GM12878 (cell line): Measurements from ENCODE around the gene DNAJB6.
"Not testable (repeated sequence)": the region's sequence is repeated elsewhere in the genome, so short reads cannot be mapped to it uniquely, and the experiment has no call there.

Experiments used
- CREM ChIP-seq: IDR thresholded peaks from 2 replicates; pipeline ENCODE4 v1.6.1; 2014; ENCODE audit warnings: antibody characterized with exemption, low read depth
- CTCF ChIP-seq, 3 experiments: IDR thresholded peaks in 2 of 3; conservative IDR thresholded peaks in 1 of 3; 2 replicates each; pipeline ENCODE4 v1.5.1; 2011; ENCODE audit warnings: low read depth in 3 of 3, low read length in 3 of 3, mild to moderate bottlenecking in 3 of 3, control low read depth in 2 of 3, moderate library complexity in 2 of 3, inconsistent platforms in 1 of 3, mixed read lengths in 1 of 3; ENCODE audit not compliant: control insufficient read depth in 2 of 3, insufficient read depth in 1 of 3; ENCODE audit errors: extremely low read depth in 1 of 3
- EZH2 ChIP-seq: IDR thresholded peaks from 2 replicates; pipeline ENCODE4 v1.6.1; 2012; ENCODE audit warnings: low read depth, mild to moderate bottlenecking, control low read depth, inconsistent platforms, low read length, borderline replicate concordance; ENCODE audit not compliant: control insufficient read depth
- IKZF2 ChIP-seq, 2 experiments: fragments of 450-650 bp; IDR thresholded peaks; 2 replicates each; pipeline ENCODE4 v1.6.1; 2017; ENCODE audit warnings: mild to moderate bottlenecking in 2 of 2, moderate library complexity in 2 of 2
- POLR2AphosphoS5 ChIP-seq: IDR thresholded peaks from 2 replicates; pipeline ENCODE4 v1.6.1; 2011; ENCODE audit warnings: mild to moderate bottlenecking, low read length, inconsistent platforms
- TAF1 ChIP-seq: IDR thresholded peaks from 2 replicates; pipeline ENCODE4 v1.6.1; 2011; ENCODE audit warnings: mild to moderate bottlenecking, low read depth, low read length, borderline replicate concordance
- USF1 ChIP-seq: IDR thresholded peaks from 2 replicates; pipeline ENCODE4 v1.6.1; 2011; ENCODE audit warnings: borderline replicate concordance, low read depth, mild to moderate bottlenecking, moderate library complexity, mixed read lengths, low read length; ENCODE audit not compliant: insufficient read depth; ENCODE audit errors: extremely low read length
- TF ChIP-seq, protein P1 (sequence below): fragments of 450-650 bp; IDR thresholded peaks from 2 replicates; pipeline ENCODE4 v1.6.1; 2016; ENCODE audit warnings: mild to moderate bottlenecking
- TF ChIP-seq, protein P2 (sequence below): fragments of 450-650 bp; IDR thresholded peaks from 2 replicates; pipeline ENCODE4 v1.6.1; 2018; ENCODE audit warnings: borderline replicate concordance, mild to moderate bottlenecking; ENCODE audit not compliant: partially characterized antibody
- TF ChIP-seq, protein P3 (sequence below): IDR thresholded peaks from 2 replicates; pipeline ENCODE4 v1.6.1; 2012; ENCODE audit warnings: low read depth, low read length, improper control_type of control experiment

GRCh38 chr7:157330567-157330966, 6.2 kb upstream of the DNAJB6 start:
- TF ChIP-seq, protein P1, sequence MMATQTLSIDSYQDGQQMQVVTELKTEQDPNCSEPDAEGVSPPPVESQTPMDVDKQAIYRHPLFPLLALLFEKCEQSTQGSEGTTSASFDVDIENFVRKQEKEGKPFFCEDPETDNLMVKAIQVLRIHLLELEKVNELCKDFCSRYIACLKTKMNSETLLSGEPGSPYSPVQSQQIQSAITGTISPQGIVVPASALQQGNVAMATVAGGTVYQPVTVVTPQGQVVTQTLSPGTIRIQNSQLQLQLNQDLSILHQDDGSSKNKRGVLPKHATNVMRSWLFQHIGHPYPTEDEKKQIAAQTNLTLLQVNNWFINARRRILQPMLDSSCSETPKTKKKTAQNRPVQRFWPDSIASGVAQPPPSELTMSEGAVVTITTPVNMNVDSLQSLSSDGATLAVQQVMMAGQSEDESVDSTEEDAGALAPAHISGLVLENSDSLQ: not testable (repeated sequence)
- not testable (repeated sequence) for TF ChIP-seq POLR2AphosphoS5; TAF1; CREM; CTCF (IDR thresholded peaks at IDR 0.05 in 2 of 3, conservative IDR thresholded peaks at IDR 0.05 in 1 of 3; ENCODE audit: control insufficient read depth in 2 of 3, extremely low read depth in 1 of 3, insufficient read depth in 1 of 3, low read depth in 3 of 3, low read length in 3 of 3); IKZF2 (IDR thresholded peaks at IDR 0.05); USF1; EZH2
- TF ChIP-seq, protein P2, sequence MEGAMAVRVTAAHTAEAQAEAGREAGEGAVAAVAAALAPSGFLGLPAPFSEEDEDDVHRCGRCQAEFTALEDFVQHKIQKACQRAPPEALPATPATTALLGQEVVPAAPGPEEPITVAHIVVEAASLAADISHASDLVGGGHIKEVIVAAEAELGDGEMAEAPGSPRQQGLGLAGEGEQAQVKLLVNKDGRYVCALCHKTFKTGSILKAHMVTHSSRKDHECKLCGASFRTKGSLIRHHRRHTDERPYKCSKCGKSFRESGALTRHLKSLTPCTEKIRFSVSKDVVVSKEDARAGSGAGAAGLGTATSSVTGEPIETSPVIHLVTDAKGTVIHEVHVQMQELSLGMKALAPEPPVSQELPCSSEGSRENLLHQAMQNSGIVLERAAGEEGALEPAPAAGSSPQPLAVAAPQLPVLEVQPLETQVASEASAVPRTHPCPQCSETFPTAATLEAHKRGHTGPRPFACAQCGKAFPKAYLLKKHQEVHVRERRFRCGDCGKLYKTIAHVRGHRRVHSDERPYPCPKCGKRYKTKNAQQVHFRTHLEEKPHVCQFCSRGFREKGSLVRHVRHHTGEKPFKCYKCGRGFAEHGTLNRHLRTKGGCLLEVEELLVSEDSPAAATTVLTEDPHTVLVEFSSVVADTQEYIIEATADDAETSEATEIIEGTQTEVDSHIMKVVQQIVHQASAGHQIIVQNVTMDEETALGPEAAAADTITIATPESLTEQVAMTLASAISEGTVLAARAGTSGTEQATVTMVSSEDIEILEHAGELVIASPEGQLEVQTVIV: not testable (repeated sequence)
- TF ChIP-seq, protein P3, sequence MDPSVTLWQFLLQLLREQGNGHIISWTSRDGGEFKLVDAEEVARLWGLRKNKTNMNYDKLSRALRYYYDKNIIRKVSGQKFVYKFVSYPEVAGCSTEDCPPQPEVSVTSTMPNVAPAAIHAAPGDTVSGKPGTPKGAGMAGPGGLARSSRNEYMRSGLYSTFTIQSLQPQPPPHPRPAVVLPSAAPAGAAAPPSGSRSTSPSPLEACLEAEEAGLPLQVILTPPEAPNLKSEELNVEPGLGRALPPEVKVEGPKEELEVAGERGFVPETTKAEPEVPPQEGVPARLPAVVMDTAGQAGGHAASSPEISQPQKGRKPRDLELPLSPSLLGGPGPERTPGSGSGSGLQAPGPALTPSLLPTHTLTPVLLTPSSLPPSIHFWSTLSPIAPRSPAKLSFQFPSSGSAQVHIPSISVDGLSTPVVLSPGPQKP: not testable (repeated sequence)
